KBM-7 (cell line): Measurements from ENCODE around the gene ADAMTS4.
A peak's percentile ranks its signal among the peaks of the same experiment; 100 is the strongest.

Experiments used
- DNase-seq: peaks from one replicate; pipeline ENCODE4 v3.0.0-alpha.2; 2015
- in situ Hi-C: fragments of 300-500 bp; cut with MboI; formaldehyde crosslinking; loops from 2 replicates; pipeline ENCODE4 v1.14.3; 2020; ENCODE audit warnings: low sequenced_read_pairs, low pct_unique_long_range_greater_than_20kb, mixed read lengths

Gene ADAMTS4

DNA sequence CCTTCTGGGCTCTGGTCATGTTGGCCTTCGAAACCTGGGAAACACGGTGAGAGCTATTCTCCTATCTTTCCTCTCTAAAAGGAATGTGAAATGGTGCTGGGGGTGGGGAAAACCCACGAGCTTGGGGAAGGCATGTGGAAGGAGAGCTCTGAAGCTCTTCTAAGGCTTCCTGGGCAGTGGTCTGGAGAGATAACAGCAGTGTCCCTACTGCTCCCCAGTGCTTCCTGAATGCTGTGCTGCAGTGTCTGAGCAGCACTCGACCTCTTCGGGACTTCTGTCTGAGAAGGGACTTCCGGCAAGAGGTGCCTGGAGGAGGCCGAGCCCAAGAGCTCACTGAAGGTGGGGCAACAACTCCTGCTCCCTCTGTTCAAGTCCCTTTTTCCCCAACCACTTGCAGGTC, 36.8 kb downstream of the ADAMTS4 start:
- in situ Hi-C loops = no loop called here
- DNase-seq = no peak

DNA sequence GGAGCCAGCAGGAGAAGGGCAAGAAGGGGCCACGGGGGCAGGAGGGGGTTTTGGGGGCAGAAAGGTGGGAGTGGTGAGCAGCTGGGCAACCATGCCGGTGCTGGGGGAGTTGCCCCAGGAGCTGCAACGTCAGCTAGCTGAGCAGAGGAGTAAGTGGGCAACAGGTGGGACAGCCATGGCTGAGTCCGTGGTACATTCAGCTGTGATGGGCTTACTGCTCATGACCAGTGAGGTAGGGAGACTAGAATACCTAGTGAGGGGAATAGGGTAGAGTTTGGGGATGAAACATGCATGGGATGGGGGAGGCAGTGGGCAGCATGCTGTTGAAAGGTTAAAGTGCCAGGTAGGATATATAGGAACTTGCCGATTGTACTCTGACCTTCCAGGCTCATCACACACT, 37.2 kb downstream of the ADAMTS4 start:
- in situ Hi-C loops = no loop called here
- DNase-seq = no peak

GRCh38 chr1:161160671-161161145, 38.1 kb downstream of the ADAMTS4 start:
- no peak for DNase-seq
- in situ Hi-C loops = no loop called here

DNA sequence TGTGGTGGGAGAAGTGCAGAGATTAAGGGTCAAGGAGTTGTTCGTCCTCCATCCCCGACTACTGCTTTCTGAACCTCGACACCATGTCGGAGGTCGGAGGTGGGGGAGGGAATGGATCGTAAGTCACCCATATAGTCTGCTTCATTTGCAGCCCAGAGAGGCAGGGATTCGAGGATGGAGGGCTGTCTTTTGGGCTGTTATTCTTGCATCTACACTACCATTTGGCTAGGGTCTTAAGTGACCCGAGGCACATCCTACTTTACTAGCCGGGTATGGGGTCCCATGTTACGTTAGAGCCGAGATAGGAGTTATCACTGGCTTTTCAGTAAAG, 39.0 kb downstream of the ADAMTS4 start:
- in situ Hi-C loops = no loop called here
- no peak for DNase-seq

DNA sequence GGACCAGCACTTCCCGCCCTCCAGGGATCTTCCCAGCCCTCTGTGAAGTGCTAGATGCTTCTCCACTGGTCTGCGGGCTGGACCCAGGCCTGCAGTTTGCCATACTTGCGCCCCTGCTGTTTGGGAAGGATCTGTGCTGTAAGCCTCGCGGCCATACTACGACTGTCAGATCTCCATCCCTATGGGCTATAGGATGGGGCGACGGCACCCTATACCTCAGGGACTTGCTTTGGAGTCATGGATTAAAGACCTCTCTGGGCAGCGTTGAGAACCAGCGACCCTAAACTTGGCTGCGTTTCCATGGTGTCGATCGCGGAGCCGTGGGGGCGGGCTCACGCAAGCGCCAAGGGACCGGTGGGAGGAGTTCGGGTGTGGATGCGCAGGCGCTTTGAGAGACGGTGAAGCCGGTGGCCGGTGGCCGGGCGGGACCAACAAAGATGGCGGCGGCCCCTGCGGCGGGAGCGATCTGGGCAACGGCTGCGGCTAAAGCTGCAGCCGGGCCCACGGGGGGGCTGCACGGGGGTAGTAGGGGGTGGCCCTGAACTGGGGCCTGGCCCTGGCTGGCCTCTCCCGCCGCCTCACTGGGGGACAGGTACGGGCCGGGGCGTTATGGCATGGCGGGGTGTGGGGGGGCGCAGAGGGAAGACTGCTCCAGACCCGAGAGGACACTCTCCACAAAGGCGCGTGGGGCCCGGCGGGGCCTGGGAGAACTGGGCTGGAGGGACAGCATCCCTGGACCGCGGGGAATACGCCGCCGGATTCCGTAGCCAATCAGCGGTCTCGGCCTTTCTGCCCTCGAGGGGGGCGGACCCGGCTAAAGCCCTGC, 39.6 kb downstream of the ADAMTS4 start, which contains the start of gene USP21:
USP21 (plus strand) TSS at position 414 of the 826 bp plus-strand sequence. CDS start 1,141 bp downstream, outside the sequence.
- peak; percentile 86 for DNase-seq

GRCh38 chr1:161158316-161159010, 40.4 kb downstream of the ADAMTS4 start:
- DNase-seq = no peak
- in situ Hi-C loops = no loop called here

More for the DNA sequence above, 39.6 kb downstream of the ADAMTS4 start, which contains the start of gene USP21:
- in situ Hi-C loops = no loop called here

DNA sequence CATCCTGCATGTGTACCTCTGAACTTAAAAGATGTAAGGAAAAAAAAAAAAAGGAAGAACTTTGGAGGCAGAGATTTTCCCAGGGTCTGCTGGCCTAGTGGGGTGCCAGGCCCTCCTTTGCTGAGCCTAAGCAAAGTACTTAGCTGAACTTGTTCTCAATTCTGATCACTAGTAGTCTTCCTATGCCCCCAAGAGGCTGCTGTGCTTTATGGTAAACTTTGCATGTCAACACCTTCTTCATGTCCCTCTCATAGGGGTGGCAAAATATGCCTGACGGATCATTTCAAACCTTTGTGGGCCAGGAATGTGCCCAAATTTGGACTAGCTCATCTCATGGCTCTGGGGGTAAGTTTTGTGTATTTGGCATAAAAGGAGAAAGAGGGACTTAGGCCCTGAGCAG, 41.0 kb downstream of the ADAMTS4 start:
- DNase-seq = no peak
- in situ Hi-C loops = no loop called here

DNA sequence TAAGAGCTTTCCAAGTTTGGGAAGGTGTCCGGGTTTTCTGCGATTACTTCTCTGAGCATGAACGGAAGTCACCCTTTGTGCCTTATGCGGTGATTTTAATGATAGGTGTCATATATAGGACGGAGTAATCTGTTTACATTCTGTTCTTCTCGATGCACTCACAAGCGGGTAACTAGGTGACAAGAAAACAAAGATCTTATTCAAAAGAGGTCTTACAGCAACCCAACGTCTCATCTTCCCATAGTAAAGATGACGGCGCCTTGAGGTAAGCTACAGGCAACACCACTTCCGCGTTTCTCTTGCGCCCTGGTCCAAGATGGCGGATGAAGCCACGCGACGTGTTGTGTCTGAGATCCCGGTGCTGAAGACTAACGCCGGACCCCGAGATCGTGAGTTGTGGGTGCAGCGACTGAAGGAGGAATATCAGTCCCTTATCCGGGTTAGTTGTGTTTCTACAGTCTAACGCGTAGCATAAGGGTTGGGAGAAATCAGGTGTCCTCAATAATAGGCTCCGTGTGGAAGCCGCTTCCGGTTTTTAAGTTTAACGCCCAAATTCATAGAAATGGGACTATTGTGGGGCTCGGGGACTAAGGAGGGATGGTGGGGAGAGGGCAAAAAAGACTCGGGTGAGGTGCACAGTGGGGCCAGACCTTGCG, 45.0 kb downstream of the ADAMTS4 start, which contains the start of gene UFC1:
UFC1 (plus strand) TSS at position 297 of the 656 bp plus-strand sequence; CDS start at position 317, 20 bp downstream.
- in situ Hi-C loops = no loop called here
- DNase-seq = peak; percentile 92

DNA sequence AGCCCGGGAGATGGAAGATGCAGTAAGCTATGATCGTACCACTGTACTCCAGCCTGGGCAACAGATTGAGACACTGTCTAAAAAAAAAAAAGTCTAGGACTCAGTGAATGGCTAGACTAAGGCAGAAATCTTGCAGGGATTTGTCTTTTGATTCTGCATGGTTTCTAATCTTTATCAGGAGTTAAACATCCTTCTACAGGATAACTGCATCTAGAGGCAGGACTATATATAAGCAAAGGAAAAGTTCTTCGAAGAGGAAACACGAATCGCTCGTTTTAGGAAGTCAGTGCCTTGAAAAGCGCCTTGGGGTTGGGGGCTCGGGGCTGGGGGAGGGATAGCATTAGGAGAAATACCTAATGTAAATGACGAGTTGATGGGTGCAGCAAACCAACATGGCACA, 45.7 kb downstream of the ADAMTS4 start:
- no peak for DNase-seq
- in situ Hi-C loops = no loop called here

GRCh38 chr1:161145832-161146231, 53.0 kb downstream of the ADAMTS4 start:
- in situ Hi-C loops = no loop called here
- DNase-seq = no peak

- in situ Hi-C loops = no loop called here
- DNase-seq = no peak
These were observed 58.0 kb downstream of the ADAMTS4 start for GRCh38 chr1:161140755-161141400.

DNA sequence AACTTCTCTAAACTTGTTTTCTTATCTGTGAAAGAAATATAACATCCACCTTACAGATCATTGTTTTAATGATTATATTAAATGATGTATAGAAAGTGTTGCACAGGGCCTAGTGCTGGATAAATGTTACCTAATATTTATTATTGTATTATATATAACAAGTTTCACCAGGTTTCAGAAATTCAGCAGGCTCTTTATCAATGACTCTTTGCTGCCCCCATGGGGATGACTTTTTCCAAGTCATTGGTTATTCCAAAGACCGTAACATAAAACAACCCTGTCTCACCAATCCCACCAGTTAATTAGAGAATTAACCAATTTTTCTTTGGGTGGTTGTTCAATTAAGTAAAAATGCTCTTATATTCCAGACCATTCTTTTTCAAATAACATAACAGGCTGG, 59.1 kb downstream of the ADAMTS4 start:
- in situ Hi-C loops = no loop called here
- DNase-seq = peak; percentile 69

DNA sequence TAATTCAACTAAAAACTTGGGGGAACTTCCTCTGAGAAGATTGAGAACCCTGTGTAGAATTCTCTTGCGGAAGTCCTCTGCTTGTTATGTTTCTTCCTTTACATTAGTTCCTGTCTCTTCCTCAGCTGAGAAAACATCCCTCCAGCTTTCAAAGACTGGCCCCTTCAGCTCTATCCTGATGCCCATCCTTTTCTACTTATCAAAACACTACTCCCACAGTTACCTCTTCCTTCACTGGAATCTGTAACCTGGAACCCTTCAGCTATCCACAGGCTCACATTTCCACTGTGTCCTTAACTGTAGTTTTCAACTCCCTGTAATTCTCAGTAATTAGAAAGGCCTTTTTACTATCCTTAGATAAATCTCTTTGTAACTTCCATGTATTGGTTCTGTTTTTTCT, 60.4 kb downstream of the ADAMTS4 start:
- in situ Hi-C loops = no loop called here
- no peak for DNase-seq

DNA sequence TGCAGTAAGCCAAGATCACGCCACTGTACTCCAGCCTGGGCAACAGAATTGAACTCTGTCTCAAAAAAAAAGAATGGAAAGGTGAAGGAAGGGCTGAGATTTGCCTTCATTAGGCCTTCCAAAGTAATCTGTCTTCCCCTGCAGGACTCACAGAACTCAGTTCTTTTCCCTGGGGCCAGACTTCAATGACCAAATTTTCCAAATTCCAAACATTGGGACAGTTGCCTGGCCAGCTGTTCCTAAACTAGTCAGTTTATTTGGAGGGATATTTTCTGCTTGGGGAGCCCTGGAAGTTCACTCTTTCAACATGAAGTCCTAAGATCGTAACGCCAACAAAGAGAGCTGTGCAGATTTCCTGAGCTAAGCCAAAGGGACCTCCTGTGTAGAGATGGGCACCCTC, 61.0 kb downstream of the ADAMTS4 start:
- in situ Hi-C loops = no loop called here
- DNase-seq = no peak
